Endothelial cell of umbilical vein (primary cell): ENCODE results near the gene PRAF2. TPM values are rescaled to one million over a fixed set of nuclear protein-coding genes. Genes with fewer than 3 reads are reported as not detected.

Experiments used
- BruUV-seq: library from RNA; stranded (reverse); fragments of 400-500 nt; replicated peaks from 2 replicates; lab custom pipeline; 2021; lab: Mats Ljungman, UMichigan
- CTCF ChIA-PET: fragments of 300-600, 350-600 bp; sonication (Branson Sonifier 250); formaldehyde crosslinking; loops from one replicate; lab custom pipeline; 2021; ENCODE audit warnings: antibody characterized with exemption, inconsistent platforms; lab: Charles Lee
- POLR2A ChIA-PET: fragments of 300-600, 350-600 bp; sonication (Branson Sonifier 250); formaldehyde crosslinking; loops from one replicate; lab custom pipeline; 2021; ENCODE audit warnings: antibody characterized with exemption, inconsistent platforms; lab: Charles Lee
- DNase-seq: peaks from one replicate; pipeline ENCODE4 v3.0.0-alpha.2; 2011; ENCODE audit warnings: low read depth, low spot score
- FAIRE-seq: peaks from 2 replicates; lab custom pipeline; 2011; peaks lifted over from hg19 to GRCh38; lab: Jason Lieb, UNC
- H2AFZ ChIP-seq: 2 replicates; pipeline ENCODE4 v1.6.0; 2012; ENCODE audit warnings: low read depth, low read length, control low read depth, inconsistent platforms
- H3K27ac ChIP-seq: 2 replicates; pipeline ENCODE4 v1.5.1; 2011; ENCODE audit warnings: low read depth, mild to moderate bottlenecking, control low read depth, low read length, moderate library complexity; ENCODE audit not compliant: insufficient read depth
- H3K27me3 ChIP-seq, 2 experiments: 2 replicates each; pipeline versions ENCODE4 v1.6.0 to v1.6.1; 2011; ENCODE audit warnings: low read length in 2 of 2, mixed read lengths in 1 of 2; ENCODE audit not compliant: control insufficient read depth in 2 of 2, insufficient read depth in 2 of 2
- H3K36me3 ChIP-seq, 2 experiments: 2 replicates in 1 of 2; 3 replicates in 1 of 2; pipeline ENCODE4 v1.5.1; 2011; ENCODE audit warnings: low read length in 2 of 2, mild to moderate bottlenecking in 1 of 2, moderate library complexity in 1 of 2; ENCODE audit not compliant: control insufficient read depth in 2 of 2, insufficient read depth in 2 of 2; ENCODE audit errors: extremely low read depth in 1 of 2
- H3K4me1 ChIP-seq: 3 replicates; pipeline ENCODE4 v1.5.1; 2011; ENCODE audit warnings: mild to moderate bottlenecking, low read length; ENCODE audit not compliant: control insufficient read depth, insufficient read depth; ENCODE audit errors: extremely low read depth
- H3K4me2 ChIP-seq: 2 replicates; pipeline ENCODE4 v1.6.1; 2011; ENCODE audit warnings: low read length, control low read depth, mixed read lengths; ENCODE audit not compliant: insufficient read depth
- H3K4me3 ChIP-seq, 3 experiments: fragments of 200-600 bp in 1 of 3; sonication (generic), shearing (Covaris generic) in 1 of 3; replicated peaks in 1 of 3; 2 replicates each; pipeline ENCODE4 v1.5.1; 2011 to 2016; ENCODE audit warnings: control low read depth in 3 of 3, low read length in 3 of 3, mild to moderate bottlenecking in 2 of 3, inconsistent platforms in 1 of 3, low read depth in 1 of 3, moderate library complexity in 1 of 3; ENCODE audit not compliant: insufficient read depth in 1 of 3
- H3K79me2 ChIP-seq: 2 replicates; pipeline ENCODE4 v1.6.0; 2012; ENCODE audit warnings: low read length, inconsistent platforms; ENCODE audit not compliant: control insufficient read depth, insufficient read depth
- H3K9ac ChIP-seq: replicated peaks from 2 replicates; pipeline ENCODE3; 2011; ENCODE audit warnings: low read length, control low read depth; ENCODE audit not compliant: insufficient read depth; ENCODE audit errors: extremely low read depth
- H3K9me1 ChIP-seq: replicated peaks from 3 replicates; pipeline ENCODE4 v1.6.0; 2011; ENCODE audit warnings: mild to moderate bottlenecking, low read length; ENCODE audit not compliant: control insufficient read depth, insufficient read depth; ENCODE audit errors: extremely low read depth
- H3K9me3 ChIP-seq: replicated peaks from 2 replicates; pipeline ENCODE4 v1.5.1; 2012; ENCODE audit warnings: low read length, inconsistent platforms; ENCODE audit not compliant: control insufficient read depth, insufficient read depth
- H4K20me1 ChIP-seq: replicated peaks from 2 replicates; pipeline ENCODE3; 2011; ENCODE audit warnings: mild to moderate bottlenecking, low read length; ENCODE audit not compliant: control insufficient read depth, insufficient read depth; ENCODE audit errors: extremely low read depth
- EZH2 ChIP-seq: IDR thresholded peaks from 2 replicates; pipeline ENCODE4 v1.6.1; 2012; ENCODE audit warnings: borderline replicate concordance, low read depth, mild to moderate bottlenecking, moderate library complexity, low read length, inconsistent platforms; ENCODE audit not compliant: severe bottlenecking
- FOS ChIP-seq: IDR thresholded peaks from 2 replicates; pipeline ENCODE4 v1.6.1; 2011; ENCODE audit warnings: mild to moderate bottlenecking, low read length, moderate library complexity, borderline replicate concordance; ENCODE audit not compliant: insufficient read depth
- JUN ChIP-seq: IDR thresholded peaks from 2 replicates; pipeline ENCODE4 v1.6.1; 2011; ENCODE audit warnings: borderline replicate concordance, low read depth; ENCODE audit not compliant: insufficient read length, insufficient read depth
- MYC ChIP-seq: IDR thresholded peaks from one replicate; pipeline ENCODE4 v1.6.1; 2011; ENCODE audit warnings: mild to moderate bottlenecking, low read depth, low read length
- POLR2A ChIP-seq: IDR thresholded peaks from 2 replicates; pipeline ENCODE4 v1.6.1; 2012; ENCODE audit warnings: low read depth, mild to moderate bottlenecking, control low read depth, low read length
- POLR2AphosphoS5 ChIP-seq: IDR thresholded peaks from 2 replicates; pipeline ENCODE4 v1.6.1; 2012; ENCODE audit warnings: low read depth, mild to moderate bottlenecking, control low read depth, low read length, moderate library complexity; ENCODE audit not compliant: insufficient read depth
- dilution Hi-C: fragments of 300-500 bp; cut with MboI; formaldehyde crosslinking; loops from one replicate; pipeline ENCODE4 v1.15.0; 2019; ENCODE audit warnings: low sequenced_read_pairs; ENCODE audit not compliant: extremely low pct_ligation_motif_present
- intact Hi-C: fragments of 100-400 bp; cut with micrococcal nuclease; formaldehyde crosslinking; loops from one replicate; pipeline ENCODE4 v1.10.0; 2022
- polyA plus RNA-seq, 4 experiments: library from polyadenylated mRNA; depleted of rRNA in 3 of 4; stranded (reverse) in 3 of 4; unstranded in 1 of 4; fragments of >200 nt; gene quantifications; 2 replicates each; pipeline versions ENCODE4 v1.2.1 to v1.2.3, GENCODE V29; 2011 to 2012; ENCODE audit warnings: missing spikeins in 1 of 4
- total RNA-seq: library from RNA; stranded (reverse); gene quantifications from 2 replicates; pipeline ENCODE4 v1.2.3, GENCODE V29; 2021

The PRAF2 gene
- total and polyA plus RNA-seq, 2 donors (not counting 3 experiments of a cell fraction or from before 2014, with no cell fraction given): 36.2 to 41.6 TPM

GRCh38 chrX:49053223-49054072 is 20.4 kb downstream of the PRAF2 start:
- H3K27ac ChIP-seq: no peak overlapping the region
- H3K4me3 ChIP-seq: peak overlapping the region; percentile 17 to 83 (median 54)
- H3K9ac ChIP-seq: no peak overlapping the region
- H3K4me1 ChIP-seq: peaks cover 8% of the 10 kb centered on the region
- DNase-seq (peak; percentile 67), FAIRE-seq (peak; percentile 83)
- dilution Hi-C loops: no loop called here
- BruUV-seq: no TSS peak
- no peaks in the 10 kb centered on the region for H3K79me2 ChIP-seq
- ChIA-PET CTCF (no interaction called here), POLR2A (interaction anchor here (1.1 kb wide), 1 partner anchor 10 kb away, joined by 5 read pairs; the partner anchor contains the start of gene TFE3)
- no peaks in the 10 kb centered on the region for H3K9me1 ChIP-seq
- no peaks in the 10 kb centered on the region for H4K20me1 ChIP-seq
- H3K27me3 ChIP-seq: no peaks in the 10 kb centered on the region
- H3K36me3 ChIP-seq: no peaks in the 10 kb centered on the region
- intact Hi-C loops: no loop called here
- H3K4me2 ChIP-seq: peak overlapping the region; percentile 49
- TF ChIP-seq FOS (no peak), EZH2 (no peak), MYC (no peak), POLR2A (no peak)
- H2AFZ ChIP-seq: peak overlapping the region; percentile 41
- H3K9me3 ChIP-seq: no peaks in the 10 kb centered on the region

GRCh38 chrX:49043987-49044281 is 29.9 kb downstream of the PRAF2 start:
- Histone ChIP-seq H3K9me1 (no peaks in the 10 kb centered on the region), H3K4me2 (peak overlapping the region; percentile 28), H3K9ac (peak overlapping the region; percentile 16), H3K27ac (no peak overlapping the region), H3K9me3 (no peaks in the 10 kb centered on the region), H2AFZ (peak overlapping the region; percentile 67), H3K79me2 (peaks cover 27% of the 10 kb centered on the region), H3K4me1 (peaks cover 31% of the 10 kb centered on the region), H3K4me3 (no peak overlapping the region), H3K27me3 (no peaks in the 10 kb centered on the region), H4K20me1 (no peaks in the 10 kb centered on the region), H3K36me3 (peaks cover 0 to under 1% of the 10 kb centered on the region in 2 experiments)
- POLR2A ChIA-PET: interaction anchor here (0.6 to 1.4 kb wide), 3 partner anchors 9 to 50 kb away, joined by 3 to 5 read pairs (median 4); partner anchors contain the start of gene GRIPAP1
- CTCF ChIA-PET: interaction anchor here (1.0 to 3.3 kb wide), 5 partner anchors 12 to 72 kb away, joined by 3 to 17 read pairs (median 6); partner anchors contain the start of gene KCND1
- DNase-seq: no peak
- FAIRE-seq: no peak
- BruUV-seq: no TSS peak
- dilution Hi-C loops (no loop called here), intact Hi-C loops (loop anchor here (1.0 to 5.0 kb wide), 9 partner anchors 28 to 243 kb away; partner anchors contain the start of gene MAGIX)
- TF ChIP-seq POLR2AphosphoS5 (no peak), FOS (no peak), JUN (no peak), MYC (no peak)
